GM19193 (cell line): Measurements from ENCODE around the gene CTRL.

ENCODE experiments used
- POLR2A ChIP-seq: IDR thresholded peaks from 4 replicates; pipeline ENCODE4 v1.6.1; 2011; ENCODE audit not compliant: insufficient read depth, insufficient read length; ENCODE audit errors: extremely low read depth

Gene CTRL

DNA sequence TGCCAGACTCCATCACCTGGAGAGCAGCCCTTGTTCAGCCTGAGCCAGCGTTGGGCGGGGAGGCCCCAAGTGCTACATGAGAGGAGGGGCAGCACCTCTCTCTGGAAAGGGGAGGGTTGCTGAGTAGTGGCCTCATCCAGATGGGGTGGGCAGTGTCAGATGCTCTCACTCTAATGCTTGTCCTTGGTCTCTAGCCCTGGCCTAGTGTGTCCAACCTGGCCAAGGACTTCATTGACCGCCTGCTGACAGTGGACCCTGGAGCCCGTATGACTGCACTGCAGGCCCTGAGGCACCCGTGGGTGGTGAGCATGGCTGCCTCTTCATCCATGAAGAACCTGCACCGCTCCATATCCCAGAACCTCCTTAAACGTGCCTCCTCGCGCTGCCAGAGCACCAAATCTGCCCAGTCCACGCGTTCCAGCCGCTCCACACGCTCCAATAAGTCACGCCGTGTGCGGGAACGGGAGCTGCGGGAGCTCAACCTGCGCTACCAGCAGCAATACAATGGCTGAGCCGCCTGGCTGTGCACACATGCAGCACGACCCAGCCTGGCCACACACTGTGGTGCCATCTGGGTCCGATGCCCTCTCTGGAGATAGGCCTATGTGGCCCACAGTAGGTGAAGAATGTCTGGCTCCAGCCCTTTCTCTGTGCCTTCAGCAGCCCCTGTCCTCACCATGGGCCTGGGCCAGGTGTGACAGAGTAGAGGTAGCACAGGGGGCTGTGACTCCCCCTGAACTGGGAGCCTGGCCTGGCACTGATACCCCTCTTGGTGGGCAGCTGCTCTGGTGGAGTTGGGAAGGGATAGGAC, 4.3 kb downstream of the CTRL start:
- TF ChIP-seq POLR2A: no peak

DNA sequence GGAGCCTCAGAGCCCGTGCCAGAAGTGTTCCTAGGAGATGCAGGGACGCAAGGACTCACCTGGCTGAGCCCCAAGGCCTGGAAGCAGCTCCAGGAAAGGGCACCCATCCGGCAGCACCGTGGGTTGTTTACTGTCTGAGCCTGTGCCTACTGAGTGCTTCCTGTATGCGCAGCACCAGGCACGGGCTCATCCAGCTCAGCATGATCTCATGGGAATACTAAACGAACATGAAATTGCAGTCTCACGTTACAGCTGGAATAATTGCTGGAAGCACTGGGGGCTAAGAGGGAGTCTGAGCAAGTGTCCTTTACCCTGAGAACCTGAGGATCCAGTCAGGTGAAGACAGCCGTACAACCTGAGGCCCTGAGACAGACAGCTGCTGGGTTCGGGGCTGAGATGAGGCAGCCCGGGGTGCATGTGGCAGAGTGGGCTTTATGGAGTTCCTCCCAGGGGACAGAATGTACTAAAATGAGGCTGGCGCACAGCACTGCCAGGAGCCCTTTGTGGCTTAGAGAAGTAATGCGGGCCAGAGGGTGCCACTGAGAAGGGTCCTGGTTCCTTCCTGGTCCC, 5.4 kb downstream of the CTRL start:
- TF ChIP-seq POLR2A: no peak

DNA sequence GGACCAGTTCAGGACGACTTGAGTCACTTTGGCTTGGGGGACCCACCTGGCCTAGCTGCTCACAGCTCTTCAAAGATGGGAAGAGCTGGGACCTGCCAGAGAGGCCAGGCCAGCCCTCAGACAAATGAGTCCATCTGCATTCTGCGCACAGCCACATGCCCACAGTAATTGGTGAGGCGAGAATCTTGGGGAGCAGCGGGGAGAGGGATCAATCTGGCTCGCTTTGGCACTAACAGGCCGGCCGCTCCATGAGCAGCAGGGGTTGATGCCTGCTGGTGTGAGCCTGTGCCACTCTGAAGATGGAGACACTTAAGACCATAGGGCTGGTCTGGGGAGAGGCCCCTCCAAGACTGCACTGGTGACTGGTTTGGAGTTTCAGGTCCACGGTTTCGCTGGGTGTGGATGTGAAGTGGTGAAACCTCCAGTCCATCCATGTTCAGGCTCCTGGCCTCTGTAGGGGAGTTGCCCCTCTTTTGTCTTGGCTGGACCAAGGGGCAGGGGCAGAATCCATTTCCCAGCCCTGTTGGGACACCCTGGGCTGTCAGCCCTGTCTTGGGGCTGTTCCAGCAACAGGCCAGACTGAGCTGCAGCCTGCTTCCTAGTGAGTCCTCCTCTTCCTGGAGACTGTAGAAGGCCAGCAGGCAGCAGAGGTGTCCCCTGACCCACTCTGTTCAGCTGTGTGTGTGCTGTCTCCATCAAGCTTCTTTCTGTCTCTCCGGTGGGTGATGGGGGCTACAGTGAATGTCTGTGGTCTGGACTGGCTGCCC, 7.3 kb downstream of the CTRL start:
- no peak for TF ChIP-seq POLR2A

DNA sequence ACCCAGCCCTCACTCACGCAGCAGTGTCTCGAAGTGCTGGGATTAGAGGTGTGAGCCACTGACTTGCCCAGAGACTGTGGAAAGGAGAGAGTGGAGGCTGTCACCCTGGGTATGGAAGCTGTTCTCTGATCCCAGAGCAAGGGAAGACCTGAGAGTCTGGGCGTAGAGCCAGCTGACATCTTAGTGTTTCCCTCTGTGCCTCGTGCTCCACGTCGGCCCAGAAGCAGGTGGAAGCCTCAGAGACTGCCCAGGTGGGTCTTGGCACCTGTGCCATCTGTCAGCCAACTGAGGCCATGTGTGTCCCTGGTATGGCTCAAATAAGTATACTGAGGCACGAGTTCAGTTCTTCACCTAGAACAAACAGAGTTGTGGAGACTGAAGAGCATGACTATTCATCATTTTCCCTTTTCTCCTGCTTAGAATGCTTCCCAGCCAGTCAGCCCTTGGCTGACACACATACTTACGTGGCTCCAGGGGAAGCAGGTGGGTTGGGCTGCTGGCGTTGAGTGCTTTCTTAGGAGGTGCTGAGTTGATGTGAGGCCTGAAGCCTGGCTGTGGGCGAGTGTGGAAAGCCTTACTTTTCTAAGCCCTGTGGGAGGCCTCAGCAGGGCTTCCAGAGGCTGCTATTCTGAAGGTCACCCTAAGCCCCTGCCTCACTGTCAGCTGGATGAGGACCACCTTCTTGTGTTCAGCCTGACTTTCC, 8.1 kb downstream of the CTRL start:
- no peak for TF ChIP-seq POLR2A

DNA sequence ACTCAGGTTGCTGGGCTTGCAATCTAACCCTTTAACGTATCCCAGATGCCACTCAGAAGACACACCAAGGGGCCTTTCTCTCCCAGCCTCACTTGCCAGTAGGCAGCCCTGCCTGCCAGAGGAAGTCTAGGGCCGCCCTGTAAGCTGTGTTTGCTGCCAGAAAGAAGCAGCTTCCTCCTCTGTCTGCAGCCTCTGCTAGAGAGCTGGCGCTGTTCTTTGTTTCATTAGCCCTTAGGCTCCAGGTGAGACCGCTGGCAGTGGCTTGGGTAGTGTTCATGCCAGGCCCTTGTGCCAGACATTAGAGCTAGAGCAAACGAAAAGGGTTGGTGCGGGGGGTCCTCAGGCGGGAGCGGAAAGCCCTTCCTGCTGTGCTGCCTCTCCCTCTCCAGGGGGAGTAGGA, 8.9 kb downstream of the CTRL start:
- no peak for TF ChIP-seq POLR2A

DNA sequence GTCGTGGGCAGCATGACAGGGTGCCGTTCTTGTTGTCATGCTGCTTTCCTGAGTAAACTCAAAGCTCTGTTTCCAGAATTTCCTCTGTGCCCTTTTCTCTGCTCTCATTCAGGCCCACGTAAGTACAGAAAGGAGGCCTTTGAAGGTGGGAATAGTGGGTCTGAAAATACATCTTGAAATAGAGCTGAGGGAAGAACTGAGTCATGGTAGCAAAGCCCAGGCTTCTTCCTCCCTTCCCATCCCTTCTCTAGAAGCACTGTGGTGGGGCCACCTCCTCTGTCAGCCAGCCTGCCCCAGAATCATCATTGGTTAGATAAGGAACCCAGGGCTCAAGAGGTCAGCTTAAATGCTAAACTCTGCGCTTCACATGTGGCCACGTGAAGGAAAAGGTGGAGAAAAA, 9.4 kb downstream of the CTRL start:
- no peak for TF ChIP-seq POLR2A

DNA sequence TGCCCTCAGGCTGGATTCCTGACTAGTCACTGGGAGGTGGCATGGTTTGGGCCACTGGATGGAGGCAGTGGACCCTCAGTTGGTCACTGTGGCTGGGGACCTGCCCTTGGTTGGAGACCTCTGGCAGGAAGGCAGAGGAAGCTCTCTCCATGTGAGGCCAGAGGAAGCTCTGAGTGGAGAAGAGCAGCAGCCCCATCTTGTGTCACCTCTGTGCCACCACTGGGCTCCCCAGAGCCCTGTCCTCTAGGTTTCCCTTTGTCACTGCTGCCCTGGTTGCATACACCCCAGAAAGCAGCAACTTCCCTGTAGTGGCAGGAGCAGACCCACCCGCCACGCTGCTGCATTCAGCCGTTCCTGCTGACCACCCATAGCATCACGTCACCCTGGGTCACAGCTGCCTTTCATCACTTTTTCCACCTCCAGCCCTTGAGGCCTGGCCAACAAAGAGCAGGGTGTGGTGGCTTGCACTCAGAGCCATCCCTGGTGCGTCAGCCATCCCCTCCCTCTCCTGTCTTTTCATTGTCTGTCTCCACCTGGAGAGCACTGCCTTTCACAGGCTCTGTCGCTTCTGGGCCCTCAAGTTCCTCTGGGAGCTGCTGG, 11.9 kb downstream of the CTRL start:
- TF ChIP-seq POLR2A: no peak

DNA sequence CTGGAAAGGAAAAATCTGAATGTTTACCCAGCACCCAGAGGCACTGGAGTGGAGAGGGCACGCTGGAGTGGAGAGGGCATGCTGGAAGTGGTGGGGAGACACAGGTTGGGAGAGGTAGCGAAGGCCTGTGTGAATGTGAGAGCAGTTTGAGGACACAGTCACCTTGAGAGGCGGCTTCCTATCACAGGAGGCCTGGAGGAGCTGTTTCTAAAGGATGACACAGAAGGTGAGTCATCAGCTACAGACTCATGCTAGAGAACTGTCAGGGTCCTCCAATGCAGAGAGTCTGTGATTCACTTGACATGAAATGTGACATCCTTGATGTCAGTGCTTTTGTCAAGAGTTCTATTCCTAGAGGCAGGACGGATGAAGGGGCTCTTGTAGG, 13.8 kb downstream of the CTRL start:
- TF ChIP-seq POLR2A: no peak

DNA sequence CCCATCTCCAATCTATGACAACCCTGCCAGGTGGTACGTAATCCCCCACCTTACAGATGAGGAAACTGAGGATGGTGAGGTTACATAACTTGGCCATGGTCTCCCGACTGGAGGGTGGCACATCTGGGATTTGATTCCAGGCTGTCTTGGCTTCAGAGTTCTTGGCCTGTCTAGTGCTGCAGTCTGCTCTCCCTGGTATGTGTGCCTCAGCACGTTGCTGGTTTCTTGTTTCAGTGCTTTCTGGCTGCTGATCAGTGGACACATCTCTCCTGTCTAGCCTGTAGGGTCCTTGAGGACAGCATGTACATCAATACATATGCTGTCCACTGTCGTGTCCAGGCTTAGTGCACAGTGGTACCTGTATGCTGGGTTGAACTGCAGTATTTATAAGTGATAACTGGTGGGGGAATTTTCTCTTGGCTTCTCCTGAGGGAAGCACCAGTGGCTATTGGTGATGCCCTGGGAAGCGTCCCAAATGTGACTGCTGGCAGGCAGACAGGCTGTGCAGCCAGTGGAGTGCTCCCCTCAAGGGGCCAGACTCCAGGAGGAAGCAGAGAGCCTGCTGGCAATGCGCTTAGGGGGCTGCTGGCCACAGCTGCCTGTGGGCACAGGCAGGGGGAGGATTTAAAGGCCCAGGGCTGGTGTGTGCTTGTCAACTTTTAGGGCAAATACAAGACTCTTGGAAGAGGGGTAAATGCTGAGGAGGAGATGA, 14.4 kb downstream of the CTRL start:
- TF ChIP-seq POLR2A: no peak

DNA sequence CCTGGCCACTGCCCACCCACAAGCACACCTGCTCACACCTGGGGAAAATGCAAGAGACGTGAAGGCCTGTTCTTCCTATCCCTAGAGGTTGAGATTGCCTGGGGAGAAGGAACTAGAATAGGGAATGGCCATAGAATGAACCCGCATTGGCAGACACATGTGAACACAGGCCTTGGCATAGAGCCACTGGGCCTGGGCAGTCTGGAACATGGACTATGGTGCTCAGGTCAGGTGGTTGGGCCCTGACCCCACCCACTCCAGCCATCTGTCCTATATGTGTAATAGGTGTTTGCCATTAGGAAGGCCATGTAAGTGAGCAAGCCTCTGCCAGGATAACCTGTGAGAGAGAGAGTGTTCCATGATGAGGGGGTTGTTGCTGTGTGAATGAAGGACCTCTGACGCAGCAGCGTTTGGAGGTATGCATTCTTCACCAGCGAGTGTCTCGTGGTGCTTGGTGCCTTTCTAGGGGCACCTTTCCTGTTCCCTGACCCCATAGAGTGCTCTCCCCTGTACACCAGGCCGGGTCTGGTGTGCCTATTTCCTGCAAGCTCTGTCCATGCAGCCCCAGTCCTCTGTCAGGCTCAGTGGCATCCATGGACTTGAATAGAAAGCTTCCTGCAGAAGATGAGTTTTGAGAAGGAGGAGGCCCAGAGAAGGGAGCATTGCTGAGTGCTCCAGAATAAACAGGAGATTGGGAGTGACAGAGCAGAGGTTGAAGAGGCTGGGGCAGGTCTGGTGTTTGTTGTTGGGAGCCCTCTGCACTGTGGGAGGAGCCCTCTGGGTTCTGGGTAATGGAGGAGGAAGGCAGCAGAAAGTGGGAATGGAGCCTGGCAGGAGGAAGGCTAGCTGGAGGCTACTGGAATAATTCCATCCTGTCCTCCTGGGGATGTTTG, 15.6 kb downstream of the CTRL start:
- TF ChIP-seq POLR2A: no peak

DNA sequence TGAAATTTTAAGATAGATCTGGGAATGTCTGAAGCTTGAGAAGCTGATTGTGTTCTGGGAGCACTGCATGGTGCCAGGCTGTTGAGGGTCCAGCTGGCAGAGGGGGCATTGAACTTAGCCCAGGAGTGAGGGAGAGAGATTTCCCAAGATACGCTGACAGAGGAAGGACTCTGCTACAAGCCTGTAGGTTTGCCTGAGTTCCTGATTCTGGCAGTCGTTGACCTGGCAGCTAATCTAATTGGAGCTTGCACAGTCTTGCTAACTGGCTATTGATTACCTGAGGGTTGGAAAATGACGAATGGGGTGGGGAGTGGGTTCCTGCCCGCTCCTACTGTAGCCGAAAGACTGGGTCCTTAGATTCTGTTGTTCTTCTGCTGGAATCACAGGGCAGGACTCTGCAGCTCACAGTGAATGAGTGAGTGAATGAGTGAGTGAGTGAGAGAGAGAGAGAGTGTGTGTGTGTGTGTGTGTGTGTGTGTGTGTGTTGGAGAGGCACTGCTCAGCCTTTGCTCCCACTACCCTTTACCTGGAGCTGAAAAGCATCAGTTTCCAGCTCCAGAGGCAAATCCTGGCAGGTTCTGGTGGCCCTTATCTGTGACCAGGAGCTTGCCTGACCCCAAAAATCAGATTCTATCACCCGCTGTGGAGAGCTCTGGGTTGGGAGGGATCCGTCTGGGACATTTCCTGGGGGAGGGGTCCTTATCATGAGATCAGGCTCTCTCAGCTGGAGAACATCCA, 16.7 kb downstream of the CTRL start:
- TF ChIP-seq POLR2A: no peak

DNA sequence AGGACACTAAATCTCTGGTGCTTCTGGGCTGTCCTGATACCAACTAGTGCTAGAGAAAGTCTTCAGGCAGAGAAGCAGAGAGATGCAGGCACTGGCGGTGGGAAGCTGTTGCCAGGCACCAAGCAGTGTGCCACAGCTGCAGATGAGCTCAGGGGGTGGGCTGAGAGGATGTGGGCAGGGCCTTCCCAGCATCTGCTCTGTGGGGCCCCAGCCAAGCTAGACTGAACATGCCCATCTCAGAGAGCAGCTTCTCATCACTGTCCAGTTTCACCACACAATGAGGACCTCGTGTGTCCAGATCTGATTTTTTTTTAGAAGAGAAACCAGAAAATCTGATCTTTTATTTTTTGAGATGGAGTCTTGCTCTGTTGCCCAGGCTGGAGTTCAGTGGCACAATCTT, 21.5 kb downstream of the CTRL start:
- TF ChIP-seq POLR2A: no peak
